Amniotic epithelial cell (primary cell): ENCODE results near the gene BICDL1.

Source experiments
- DNase-seq: peaks from one replicate; pipeline ENCODE4 v3.0.0-alpha.2; 2010; ENCODE audit warnings: low read depth

BICDL1 gene

DNA sequence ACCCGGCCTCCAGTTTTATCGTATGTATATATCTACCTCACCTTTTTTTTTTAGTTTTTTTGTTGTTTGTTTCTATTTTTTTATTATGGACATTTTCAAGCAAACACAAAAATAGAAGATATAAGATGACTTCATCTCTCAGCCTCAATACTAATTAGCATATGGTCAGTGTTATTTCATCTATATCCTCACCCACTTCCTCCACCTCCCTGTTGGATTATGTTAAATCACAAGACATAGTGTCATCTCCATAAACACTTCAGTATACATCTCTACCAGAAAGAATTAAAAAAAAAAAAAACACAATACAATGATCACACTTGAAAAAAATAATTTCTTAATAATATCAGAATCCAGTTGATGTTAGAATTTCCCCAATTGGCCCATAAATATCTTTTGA is 92.6 kb downstream of the BICDL1 start:
- no peak for DNase-seq

DNA sequence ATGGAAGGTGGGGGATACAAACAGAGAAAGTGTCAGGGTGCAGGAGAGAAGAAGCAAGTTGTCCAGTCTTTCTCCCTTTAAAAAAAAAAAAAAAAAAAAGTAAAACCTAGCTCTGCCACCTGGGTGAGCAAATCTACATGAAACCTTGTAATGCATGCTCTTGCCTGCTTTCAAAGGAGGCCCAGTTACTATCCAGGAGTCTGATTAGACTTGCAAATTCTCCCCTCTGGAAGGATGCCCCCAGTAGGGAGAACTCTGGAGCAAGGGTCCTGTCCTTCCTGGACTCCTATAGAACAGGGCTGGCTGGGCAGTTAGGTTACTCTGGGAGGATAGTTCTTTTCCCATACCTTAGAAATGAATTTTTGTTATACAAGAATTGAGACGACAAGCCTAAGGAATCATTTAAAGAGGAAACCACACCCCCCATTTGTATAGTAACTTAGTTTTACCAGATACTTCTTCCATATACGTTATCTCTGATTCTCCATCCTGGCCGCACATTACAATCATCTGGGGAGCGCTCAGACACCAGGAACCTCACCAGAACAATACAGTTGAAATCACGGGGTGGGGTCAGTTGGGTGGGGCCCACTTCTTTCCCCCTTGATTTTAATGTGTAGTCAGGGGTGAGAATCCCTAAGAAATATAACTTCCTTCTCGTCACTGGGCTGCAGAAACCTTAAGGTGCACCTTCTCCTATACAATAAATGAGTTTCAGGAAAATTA is 97.0 kb downstream of the BICDL1 start:
- DNase-seq = no peak

DNA sequence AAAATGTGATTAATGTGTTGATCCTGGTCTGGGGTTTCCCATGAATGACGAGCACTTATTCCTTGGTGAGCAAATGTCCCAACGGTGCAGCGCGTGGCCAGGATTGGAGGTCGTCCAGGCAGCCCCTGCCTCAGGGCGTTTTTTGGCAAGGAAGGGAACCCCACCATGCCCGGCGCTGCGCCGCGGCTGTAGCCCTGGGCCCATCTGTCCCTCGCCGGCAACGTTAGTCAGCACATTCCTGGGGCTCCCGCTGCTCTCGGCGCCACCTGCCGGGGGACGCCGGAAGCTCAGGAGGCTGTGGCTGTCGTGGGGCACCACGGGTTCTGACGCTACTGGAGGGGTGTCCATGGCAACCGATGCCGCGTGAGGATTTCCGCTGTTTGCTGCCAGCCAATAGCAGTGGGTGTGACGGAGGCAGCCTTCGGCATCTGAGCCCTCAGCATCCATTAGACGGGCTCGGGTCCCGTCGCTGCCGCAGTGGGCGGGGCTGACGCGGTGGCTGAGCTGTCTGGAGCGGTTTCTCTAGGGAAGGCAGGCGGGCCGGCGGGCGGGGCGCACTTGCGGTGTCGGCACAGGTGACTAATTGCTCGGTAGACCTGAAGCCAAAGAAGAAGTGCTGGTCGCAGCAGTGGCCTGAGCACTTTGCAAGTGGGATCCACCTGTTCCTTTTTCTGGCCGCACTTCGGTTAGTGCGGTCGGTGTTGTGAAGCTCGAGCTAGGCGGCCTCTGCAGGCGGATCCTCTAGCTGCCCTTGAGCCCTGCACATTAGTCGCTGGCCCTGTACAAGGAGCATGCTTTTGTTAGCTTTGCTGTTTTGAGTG is 98.0 kb downstream of the BICDL1 start:
- peak; percentile 97 for DNase-seq

GRCh38 chr12:120089105-120089504 is 100.1 kb downstream of the BICDL1 start:
- no peak for DNase-seq

DNA sequence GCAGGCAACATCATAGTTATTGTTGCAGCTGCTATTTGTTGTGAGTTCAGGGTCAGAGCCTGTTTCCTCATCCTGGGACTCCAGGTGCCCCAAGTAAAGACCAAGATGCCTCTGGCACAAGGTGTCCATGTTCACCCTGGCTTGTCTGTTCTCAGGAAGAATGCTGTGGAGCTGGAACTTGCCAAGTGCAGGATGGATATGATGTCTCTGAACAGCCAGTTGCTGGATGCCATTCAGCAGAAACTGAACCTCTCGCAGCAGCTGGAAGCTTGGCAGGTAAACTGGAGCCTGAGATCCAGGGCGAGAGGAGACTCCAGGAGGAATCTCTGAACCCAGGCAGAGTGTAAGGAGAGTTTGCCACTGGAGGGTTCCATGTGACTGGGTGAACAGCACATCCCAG is 100.8 kb downstream of the BICDL1 start:
- no peak for DNase-seq

DNA sequence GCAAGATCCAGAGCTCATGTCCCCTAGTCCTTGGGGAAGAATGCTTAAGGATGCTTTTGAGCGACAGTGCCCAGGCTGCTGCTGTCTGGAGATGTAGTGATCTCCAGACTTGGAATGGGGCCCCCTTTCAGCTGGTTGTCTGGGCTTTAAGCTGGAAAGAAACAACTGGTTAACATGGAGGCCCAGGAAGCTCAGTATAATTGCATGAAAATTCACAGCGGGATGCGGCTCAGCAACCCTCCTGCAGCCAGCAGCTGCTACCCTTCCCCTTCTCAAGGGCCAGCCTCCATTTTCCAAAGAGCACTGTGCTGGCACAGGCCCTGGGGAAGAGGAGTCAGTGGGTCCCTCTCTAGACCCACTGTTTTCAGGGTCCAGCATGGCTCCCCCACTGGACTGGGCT is 101.2 kb downstream of the BICDL1 start:
- DNase-seq = no peak

GRCh38 chr12:120090626-120091295 is 101.7 kb downstream of the BICDL1 start:
- DNase-seq = no peak

DNA sequence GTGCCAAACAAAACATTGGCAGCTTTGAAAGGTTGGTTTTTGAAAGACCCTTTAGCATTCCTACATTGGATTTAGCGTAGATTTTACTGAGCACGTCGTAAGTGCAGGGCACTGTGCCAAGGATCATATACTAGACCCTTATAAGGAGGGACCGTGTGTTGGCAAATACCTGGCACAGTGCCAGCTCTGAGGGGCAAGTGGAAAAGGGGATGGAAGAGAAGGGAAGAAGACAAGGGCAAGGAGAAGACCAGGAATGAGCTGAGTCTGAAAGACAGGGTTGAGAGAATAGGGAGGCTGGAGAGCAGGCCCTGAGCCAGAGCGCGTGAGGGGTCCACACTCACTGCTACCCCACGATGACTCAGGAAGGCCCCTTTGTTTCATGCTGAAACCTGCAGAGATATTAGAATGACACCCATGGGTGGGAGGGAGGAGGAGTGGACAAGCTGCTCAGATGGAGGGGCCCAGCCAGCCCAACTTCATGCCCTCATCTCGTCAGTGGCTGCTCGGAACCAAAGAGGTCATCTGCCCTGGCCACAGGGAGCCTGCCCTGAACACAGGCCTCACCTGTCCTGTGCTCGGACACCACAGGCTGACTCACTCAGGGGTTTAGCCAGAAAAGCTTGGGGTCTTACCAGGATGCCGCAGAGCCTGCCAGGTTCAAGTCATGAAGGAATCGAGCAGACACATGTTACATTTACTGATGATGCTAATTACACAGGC is 102.5 kb downstream of the BICDL1 start:
- DNase-seq = no peak

DNA sequence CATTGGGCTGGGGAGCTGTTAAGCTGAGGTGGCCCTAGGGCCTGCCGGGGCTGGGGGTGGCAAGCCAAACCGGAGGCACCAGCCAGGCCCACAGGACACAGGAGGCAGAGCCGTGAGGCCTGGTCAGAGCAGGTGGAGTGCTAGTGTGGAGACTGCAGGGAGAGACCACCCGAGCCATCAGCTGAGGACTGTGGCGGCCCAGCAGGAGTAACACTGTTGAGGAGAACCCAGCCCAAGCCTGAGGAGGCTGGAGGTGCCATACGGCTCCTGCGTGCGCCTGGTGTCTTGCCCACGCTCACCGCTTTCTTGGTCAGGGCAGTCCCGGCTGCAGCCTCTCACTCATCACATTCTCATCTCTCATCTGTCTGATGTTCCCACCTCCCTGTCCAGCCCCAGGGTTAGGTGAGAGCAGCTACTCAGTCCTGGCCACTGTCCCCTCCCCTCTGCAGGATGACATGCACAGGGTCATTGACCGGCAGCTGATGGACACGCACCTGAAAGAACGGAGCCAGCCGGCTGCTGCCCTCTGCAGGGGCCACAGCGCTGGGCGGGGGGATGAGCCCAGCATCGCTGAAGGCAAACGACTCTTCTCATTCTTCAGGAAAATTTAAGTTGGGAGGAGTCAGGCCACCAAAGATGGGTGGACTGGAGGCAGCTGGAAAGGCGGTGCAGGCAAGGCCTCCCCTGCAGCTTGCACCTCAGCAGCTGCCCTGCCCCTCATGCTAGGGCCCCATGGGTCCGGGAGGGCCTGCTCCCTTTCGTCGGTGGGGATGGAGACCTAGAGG is 103.7 kb downstream of the BICDL1 start:
- DNase-seq = no peak

DNA sequence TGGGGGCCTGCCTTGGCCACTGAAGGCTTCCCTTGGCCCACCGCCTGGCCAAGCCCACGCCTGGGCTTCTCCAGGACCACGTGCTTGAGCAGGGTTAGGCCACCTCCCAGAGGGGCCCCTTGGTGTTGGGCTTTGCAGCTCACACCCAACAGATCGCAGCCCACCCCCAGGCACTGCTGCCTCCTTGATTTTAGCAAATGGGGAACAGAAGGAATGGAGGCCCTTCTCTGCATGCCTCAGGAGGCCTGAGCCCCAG is 104.2 kb downstream of the BICDL1 start:
- DNase-seq = no peak

GRCh38 chr12:120093592-120094355 is 104.7 kb downstream of the BICDL1 start:
- peak; percentile 18 for DNase-seq

DNA sequence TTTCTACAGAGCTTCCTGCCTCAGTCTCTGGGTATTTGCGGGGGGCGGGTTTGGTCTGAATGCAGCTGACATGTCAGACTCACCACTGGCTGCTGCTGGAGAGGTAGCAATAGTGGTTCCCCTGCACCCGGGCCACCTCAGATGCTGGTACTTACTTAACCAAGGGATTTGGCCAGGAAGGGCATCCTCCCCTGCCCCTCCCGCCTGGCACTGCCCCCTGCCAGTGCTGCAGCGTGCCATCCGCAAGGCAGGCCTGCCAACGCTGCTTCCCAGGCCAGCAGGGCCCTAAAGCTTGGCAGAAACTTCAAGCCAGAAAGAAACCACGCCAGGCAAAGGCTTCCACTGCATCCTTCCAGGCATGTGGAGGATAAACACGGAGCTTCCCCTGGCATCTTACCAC is 105.4 kb downstream of the BICDL1 start:
- no peak for DNase-seq

- no peak for DNase-seq
These were observed 106.3 kb downstream of the BICDL1 start for GRCh38 chr12:120095331-120095730.

DNA sequence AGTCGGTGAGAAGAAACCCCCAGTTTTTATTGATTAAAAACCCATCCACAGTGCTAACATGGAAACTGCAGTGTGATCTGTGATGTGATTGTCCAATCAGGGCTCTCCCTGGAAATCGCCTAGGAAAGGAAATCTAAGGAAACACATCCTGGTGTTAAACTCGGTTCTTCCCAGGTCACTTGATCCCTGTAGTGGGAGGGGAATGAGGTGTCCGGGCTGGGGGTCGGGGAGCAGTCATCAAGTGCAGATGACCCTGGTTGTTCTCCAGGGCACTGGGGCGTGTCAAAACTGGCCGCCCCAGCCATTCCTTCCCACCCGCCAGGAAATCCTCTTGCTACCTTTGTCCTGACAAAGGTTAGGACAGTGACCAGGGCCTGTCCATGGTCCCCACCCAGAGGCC is 106.7 kb downstream of the BICDL1 start:
- no peak for DNase-seq

DNA sequence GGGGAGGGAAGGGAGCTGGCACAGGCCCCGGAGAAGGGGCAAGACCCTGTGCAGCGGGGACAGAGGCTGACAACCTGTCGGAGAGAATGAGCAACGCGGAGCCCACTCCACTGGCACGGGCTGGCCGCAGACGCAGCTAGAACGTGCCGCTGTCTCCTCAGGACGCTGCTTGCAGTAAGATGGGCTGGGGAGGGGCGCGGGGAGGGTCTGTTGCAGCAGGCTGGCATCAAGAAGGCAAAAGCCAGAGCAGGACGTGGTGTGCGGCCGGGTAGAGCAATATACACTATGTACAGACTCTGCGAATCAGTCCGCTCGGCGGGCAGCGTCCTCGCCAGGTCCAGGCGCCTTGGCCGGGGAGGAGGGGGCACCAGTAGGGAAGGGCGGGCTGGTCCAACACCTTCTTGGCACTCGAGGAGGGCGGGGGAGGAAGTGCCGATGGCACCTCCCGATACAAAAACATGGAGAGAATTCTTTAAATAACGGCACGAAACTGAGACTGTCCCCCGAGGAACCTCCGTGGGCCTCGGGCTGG is 107.7 kb downstream of the BICDL1 start:
- DNase-seq = no peak

GRCh38 chr12:120098756-120099470 is 109.9 kb downstream of the BICDL1 start:
- no peak for DNase-seq

- no peak for DNase-seq
These were observed 110.7 kb downstream of the BICDL1 start for GRCh38 chr12:120099738-120100137.

GRCh38 chr12:120100630-120101029 is 111.6 kb downstream of the BICDL1 start:
- peak; percentile 27 for DNase-seq

DNA sequence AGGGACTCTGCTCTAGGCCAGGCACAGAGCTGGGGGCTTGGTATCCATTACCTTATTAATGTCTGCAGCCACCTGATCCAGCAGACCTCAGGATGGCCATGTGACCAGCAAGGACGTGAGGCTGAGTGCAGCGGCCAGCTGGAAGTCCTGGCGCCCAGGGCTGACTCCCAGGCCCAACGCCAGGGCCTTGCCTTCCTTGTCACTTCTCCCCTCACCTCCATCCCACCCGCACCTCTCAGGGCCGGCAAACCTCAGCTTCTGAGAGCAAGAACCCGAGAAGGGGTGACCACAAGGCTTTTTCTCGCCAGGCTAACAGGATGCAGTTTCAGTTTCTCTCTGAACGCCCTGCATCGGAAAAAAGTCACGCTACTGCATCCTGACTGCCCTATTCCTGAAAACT is 112.1 kb downstream of the BICDL1 start:
- no peak for DNase-seq

GRCh38 chr12:120101617-120102016 is 112.6 kb downstream of the BICDL1 start:
- DNase-seq = no peak
